ENCODE results near the gene ORC4.

- TF ChIP-seq YY1 (IDR thresholded peaks at IDR 0.05; ENCODE audit: insufficient read depth, insufficient read length): no peak
- TF ChIP-seq ZNF274 (IDR thresholded peaks at IDR 0.05; ENCODE audit: low read depth, low read length): no peak
- TF ChIP-seq SUZ12 (IDR thresholded peaks at IDR 0.05; ENCODE audit: extremely low read depth, insufficient read depth, insufficient read length): no peak
Observed at GRCh38 chr2:147937744-147938349, 82.7 kb downstream of the ORC4 start.
